K562 (cell line): ENCODE data around the gene XPR1.

Experiments
- CHD4 ChIP-seq: fragments of 200-600 bp; sonication (generic); IDR thresholded peaks from 3 replicates; pipeline ENCODE4 v1.6.1; 2012; ENCODE audit warnings: low read depth, mild to moderate bottlenecking, mixed read lengths, low read length, inconsistent platforms; ENCODE audit not compliant: insufficient read depth, insufficient replicate concordance, poor library complexity, severe bottlenecking
- FOS ChIP-seq: IDR thresholded peaks from 3 replicates; pipeline ENCODE4 v1.6.1; 2011; ENCODE audit not compliant: insufficient read length; ENCODE audit errors: extremely low read depth
- FOXP1 ChIP-seq: sonication (generic); formaldehyde crosslinking; IDR thresholded peaks from 2 replicates; pipeline ENCODE4 v1.8.0; 2022; ENCODE audit warnings: mild to moderate bottlenecking, missing genetic modification reagents
- RBM14 ChIP-seq: fragments of 200-400 bp; formaldehyde crosslinking; IDR thresholded peaks from 2 replicates; pipeline ENCODE4 v1.6.1; 2018; ENCODE audit warnings: low read depth, mild to moderate bottlenecking, low read length, moderate library complexity, borderline replicate concordance; ENCODE audit not compliant: insufficient read depth
- TEAD2 ChIP-seq: fragments of 450-650 bp; IDR thresholded peaks from 2 replicates; pipeline ENCODE4 v1.6.1; 2016; ENCODE audit warnings: missing genetic modification characterization, control low read depth, missing compliant biosample characterization

DNA sequence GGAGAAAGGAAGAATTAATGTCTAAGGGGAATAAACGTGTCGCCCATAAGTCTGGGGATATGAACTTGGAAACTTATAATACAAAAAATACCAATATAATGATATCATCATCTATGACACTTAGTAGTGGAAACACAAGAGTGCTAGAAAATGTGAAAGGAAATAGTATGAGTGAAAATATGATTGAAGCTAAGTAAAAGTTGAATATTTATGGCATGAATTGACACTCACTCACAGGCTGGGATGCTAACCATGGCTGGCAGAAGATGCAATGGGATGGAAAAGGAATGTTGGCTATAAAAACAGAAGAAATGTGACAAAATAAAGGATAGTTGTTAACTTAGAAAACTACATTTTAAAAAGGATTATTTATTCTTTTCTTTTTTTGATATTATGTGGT lies 120.1 kb downstream of the XPR1 start:
- TF ChIP-seq FOS (no peak), FOXP1 (CRISPR knock-in tag) (no peak), RBM14 (no peak), CHD4 (no peak), TEAD2 (no peak)
